GM18867 (cell line): ENCODE data around the gene LGI2.
"Not testable (repeated sequence)": the region's sequence is repeated elsewhere in the genome, so short reads cannot be mapped to it uniquely, and the experiment has no call there.

Experiments used
- ATAC-seq: cut with Tn5 transposase; IDR thresholded peaks from one replicate; pipeline ENCODE4 v1.9.1; 2021; ENCODE audit warnings: mild to moderate bottlenecking, moderate library complexity; ENCODE audit not compliant: unreplicated experiment

LGI2 gene

DNA sequence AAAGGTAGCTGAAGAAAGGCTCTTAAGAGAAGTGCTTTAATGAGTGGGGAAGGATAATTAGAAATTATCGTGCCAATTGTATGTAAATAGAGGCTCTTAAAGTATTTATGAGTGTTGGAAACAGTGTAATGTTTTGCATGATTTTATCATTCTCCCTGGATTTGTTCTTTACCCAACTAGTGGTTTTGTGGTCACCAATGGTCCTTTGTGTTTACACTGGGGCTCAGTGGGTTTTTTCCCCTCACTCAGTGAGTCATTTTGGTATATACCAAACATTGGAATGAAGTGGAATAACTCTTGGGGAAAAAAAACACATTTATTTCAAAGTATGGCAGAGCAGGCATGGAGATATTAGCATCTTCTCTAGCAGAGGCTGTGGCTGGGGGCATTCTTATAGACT lies 20.8 kb upstream of the LGI2 start:
- no peak for ATAC-seq

DNA sequence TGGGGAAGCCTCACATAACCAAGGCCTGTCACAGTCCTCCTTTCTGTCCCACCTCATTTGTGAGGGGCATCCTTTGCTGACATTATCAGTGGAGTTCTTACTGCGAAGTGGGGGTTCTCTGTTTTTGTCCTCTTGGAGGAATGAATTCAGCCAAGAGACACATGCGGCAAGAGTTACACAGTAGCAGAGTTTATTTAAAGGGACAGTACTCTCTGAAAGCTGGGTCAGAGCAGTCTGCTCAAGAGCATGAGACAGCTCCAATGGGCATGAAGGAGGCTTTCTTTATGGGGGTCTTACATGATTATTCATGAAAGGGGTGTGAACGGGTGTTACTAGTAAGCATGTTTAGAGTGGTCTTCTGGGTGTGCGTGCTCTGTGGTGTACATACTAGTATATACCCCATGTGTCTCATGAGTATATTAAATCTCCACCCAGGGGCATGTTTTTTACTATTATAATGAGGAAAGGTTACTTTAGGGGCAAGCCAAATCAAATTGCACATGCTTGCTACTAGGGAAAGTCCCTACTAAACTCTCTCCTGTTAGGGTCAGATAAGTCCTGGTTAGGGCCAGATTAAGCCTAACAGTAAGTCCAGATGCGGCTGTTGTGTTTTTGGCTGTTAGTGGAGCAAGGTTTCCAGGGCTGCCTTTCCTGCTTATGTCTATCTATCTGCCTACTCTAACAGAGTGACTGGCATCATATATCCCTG lies 19.8 kb upstream of the LGI2 start:
- no peak for ATAC-seq

DNA sequence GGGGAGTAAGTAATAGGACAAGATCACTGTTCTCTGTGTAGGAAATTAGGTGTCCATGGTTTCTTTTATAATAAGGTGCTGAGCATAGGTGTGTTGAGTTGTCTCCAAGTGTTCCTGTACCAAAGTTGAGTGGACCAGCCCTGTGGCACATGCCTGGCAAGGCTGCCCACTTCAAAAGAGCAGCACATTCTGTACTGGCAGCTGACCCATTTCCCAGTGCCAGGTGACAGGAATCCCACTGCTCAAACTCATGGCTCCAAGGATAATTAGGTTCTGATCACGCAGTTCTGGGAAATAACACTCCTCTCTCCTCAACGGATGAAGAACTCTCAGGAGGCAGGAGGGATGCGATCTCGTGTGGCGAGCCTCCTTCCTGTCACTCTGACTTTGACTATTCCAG lies 12.8 kb upstream of the LGI2 start:
- ATAC-seq = no peak

DNA sequence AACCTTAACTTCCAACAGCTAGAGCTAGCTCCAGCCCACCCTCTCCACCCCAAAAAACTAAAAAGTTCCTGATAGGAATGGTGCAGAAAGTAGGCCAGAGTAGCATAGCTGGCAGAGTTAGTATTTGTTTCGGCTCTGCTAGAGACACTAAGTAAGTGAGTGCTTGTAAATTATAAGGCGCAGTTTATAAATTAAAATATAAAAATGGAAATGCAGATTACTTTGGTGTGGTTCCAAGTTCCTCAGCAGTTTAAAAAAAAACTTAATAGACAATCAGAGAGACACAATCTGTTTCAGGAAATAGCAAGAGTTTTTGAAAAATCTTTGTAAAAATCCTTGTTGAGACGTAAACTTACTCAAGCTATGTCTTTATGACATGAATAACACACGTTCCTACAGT lies 2.8 kb upstream of the LGI2 start:
- ATAC-seq = no peak

DNA sequence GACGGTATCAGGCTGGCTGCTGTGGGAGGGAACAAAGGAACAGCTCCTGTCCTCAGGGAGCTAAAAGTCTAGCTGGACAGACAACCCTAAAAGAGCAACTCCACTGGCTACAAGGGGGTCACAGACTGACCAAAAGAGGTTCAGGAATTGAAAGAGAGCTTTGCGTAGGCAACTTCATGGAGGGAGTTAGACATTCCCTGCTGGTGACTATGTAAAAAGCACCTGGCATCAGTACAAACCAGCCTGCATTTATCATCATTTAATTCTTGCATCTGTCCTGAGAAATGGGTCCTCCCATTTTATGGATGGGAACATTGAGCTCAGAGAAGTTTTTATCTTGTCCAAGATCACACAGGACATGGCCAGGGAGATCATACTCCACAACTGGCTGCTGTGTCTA lies 1.4 kb upstream of the LGI2 start:
- no peak for ATAC-seq

DNA sequence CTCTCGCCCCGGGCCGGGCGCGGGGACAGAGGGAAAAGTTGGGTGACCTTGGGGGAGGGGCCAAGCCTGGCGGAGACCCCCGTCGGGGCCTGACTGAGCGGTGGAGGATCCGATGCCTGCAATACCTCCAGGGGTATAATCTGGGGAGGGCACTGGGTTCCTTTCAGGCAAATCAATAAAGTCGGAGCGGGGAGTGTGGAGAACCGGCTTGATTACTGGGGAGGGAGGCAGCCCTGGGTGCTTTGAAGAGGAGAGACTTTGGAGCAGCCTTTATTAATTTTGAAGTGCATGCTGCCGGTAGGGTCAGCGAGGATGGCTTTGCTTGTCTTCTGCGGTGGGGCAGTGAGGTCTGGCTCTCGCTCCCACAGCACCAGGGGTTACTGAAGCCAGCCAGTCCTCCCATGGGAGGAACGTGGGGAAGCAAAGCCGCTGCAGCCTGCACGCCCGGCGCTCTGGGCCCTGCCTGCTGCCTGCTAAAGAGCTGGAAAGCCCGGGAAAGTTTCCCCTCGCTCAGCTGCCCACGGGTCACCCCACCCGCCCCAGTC lies 403 bp upstream of the LGI2 start:
- no peak for ATAC-seq

DNA sequence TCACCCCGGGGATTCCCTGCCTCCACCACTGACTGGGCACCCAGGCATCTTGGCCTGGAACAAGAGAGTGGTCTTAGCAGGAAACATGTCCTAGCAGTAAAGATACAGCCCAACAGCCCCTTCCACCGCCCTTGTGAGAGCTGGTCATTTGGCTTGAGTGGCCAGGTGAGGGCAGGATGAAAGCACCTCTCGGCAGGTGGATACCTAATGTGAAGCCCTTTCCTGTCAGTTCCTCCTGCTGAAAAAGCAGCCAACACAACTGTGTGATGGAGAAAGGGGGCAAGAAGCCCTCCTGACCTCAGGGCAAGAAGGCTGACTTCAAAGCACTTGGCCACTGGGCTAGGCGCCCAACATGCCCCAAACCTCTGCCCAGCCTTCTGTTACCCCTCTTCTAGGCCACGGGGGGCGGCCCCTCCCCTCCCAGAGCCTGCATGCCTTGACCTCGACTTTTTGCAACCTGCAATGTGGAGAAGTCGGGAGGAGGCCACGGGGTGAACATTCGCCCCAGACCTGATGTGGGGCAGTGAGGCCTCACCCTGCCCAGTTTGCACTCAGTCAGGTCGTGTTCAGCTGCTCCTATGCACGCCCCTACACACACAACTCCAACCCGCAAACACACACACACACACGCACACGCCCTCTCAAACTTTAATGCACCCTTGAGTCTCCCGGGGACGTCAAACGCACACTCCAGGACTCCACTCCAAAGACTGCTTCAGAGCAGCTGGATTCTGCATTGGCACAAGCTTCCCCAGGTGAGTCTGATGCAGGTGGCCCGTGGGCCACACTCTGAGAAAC lies 1.1 kb downstream of the LGI2 start:
- ATAC-seq = no peak

DNA sequence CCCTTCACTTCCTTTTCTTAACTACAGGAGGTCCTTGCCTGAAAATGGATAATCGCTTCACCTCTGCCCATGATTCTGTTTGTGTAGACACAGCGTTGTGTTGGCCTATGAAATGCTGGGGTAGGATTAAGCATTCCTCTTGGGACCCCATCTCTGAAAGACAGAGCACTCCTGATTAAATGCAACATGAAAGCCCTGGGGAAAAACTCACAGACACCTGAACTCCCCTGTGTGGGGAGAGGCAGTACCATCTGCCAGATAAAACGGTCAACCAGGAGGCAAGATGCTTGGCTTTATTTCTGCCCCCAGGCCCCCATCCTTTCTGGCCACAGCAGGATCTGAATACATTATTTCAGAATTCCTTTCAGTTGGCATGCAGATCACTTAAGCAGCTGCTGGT lies 1.9 kb downstream of the LGI2 start:
- ATAC-seq = no peak

DNA sequence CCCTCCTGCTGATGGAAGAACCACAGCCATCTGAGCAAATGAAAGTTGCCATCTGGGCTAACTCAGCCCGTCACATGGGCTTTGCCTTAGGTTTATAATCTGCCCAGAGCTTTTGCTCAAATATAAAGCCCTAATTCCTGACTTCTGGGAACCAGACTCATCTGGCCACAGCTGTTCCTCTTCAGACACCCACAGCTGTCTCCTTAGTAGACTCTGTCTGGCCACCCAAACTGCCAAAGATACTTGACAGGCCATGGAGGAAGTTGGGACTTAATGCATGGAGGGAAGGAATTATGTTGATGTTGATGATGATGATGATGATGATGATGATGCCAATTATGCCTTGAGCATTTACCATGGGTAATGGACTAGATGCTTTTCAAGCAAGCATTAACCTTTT lies 8.0 kb downstream of the LGI2 start:
- no peak for ATAC-seq

DNA sequence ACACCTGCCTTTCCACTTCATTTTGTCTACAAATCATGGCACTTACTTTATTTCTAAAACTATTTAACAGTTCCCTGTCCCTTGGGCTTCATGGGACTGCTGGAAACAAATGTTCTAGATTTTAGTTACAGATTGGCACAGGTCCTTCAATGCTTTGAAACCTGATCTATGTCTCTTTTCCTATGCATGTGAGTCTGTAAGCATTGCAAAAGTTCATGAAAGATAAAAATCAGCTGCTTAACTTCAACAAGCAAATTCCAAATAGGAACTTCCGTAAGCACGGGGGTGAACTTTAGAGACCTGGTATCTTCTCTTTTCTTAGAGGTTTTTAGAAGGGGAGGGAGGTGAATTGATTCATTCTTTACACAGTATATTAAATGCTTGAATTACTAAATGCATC lies 9.5 kb downstream of the LGI2 start:
- ATAC-seq = no peak

DNA sequence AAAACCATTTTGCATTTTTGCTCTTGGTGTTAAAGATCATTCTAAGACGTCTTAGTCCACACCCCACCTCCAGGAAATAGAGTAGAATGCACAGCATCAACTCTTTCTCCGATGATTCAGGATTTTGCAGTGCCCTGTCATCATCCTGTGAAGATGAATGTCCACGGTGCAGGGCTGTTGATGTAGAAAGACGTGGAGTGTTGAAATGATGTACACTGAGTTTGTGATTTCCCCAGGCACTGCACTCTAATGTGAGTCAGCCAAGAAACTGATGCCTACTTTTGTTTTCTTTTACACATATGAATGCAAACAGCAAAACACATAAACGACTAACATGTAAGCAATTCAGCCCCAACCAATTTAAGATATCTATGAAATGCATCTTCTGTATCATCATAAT lies 10.5 kb downstream of the LGI2 start:
- no peak for ATAC-seq

DNA sequence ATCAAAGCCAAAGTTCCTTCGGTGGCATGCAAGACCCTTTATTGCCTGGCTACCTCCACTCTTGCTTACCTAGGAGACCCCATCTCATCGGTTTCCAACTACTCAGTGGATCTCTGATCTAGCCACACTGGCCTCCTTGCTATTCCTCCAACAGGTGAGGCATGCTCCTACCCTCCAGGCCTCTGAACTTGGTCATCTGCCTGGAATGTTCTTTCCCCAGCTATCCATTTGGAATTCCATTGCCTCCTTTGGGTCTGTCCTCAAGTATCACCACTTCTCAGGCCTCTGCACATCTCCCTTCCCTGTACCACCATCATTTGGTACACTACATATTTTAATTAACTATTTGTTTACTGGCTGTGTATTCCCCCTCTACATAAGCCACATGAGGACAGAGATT lies 11.2 kb downstream of the LGI2 start:
- no peak for ATAC-seq

DNA sequence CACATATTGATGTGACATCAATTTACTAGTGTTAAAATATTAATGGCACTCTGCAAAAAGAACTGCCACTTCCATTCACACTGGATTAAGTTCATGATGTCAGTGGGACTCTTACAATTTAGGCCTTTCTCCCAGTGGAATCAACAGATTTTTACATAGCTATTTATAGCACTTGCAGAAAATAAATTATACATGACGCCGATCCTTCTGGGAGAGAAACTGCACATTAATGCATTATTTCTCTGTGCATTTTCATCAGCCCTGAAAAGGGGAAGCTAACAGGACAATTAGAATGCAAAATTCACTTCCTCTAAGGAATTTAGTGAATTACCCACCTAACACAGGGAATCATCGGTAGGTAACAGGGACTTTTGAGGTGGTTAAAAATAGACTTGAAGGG lies 15.7 kb downstream of the LGI2 start:
- ATAC-seq = no peak

DNA sequence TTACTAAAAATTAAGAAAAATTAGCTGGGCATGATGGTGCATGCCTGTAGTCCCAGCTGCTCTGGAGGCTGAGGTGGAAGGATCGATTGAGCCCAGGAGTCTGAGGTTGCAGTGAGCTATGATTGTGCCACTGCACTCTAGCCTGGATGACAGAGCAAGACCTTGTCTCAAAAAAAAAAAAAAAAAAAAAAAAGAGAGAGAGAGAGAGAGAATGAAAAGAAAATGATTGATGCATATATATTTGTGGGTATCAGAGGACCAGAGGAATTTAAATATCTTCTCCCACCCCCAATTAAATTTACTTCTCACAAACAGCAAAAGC lies 16.1 kb downstream of the LGI2 start:
- not testable (repeated sequence) for ATAC-seq

DNA sequence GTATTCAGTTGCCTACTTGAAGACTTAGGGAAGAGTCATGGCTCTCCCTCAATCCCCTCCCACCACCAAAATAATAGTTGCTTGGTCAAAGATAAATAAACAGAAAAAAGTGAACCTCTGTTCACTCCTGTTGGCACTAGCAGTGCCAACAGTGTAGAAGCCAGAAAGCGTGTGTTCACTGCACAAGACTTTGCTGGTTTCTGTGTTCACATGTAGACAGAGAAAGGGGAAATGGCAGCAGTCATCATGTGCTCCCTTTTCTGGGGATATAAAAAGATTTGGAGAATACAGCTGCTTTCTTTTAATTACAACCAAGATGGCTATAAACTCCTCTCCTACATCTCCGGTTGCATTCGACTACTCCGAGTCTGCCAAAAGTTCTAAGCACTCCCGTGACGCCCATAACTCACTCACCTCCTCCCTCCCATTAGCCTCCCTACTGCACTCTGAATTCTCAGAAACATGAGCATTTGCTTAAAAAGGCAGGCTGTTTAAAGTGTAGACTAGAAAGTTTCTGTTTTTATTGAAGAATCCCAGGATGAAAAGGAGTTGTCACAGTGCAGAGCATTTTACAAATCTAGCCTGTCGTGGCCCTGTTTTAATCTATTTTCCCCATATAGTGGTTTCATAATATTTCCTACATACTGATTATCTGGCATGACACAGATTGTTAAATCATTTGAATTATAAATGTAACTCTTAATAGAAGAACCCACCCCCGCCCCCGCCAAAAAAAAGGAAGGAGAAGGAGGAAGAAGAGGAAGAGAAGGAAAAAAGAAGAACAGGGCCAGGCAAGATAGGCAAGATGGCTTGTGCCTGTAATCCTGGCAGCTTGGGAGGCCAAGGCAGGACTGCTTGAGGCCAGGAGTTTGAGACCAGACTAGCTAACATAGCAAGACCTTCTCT lies 16.7 kb downstream of the LGI2 start:
- ATAC-seq = no peak

DNA sequence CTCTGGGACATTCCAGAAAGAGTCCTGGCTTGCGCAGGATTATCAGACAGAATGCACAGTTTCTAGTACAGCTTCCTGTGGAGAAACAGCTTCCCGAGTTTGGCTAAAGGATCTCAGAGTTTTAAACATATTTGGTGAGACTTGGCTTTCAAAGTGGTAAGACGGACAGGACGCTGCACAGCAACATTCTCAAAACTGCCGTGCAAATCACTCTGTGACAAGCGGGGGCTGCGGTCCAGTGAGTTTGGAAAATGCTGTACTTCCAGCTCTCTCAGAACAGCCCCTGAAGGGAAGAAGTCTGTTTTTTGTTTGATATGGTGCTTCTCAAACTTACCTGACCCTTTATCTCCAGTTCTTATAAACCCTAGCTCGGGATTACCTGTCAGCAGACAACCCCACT lies 18.1 kb downstream of the LGI2 start:
- no peak for ATAC-seq

DNA sequence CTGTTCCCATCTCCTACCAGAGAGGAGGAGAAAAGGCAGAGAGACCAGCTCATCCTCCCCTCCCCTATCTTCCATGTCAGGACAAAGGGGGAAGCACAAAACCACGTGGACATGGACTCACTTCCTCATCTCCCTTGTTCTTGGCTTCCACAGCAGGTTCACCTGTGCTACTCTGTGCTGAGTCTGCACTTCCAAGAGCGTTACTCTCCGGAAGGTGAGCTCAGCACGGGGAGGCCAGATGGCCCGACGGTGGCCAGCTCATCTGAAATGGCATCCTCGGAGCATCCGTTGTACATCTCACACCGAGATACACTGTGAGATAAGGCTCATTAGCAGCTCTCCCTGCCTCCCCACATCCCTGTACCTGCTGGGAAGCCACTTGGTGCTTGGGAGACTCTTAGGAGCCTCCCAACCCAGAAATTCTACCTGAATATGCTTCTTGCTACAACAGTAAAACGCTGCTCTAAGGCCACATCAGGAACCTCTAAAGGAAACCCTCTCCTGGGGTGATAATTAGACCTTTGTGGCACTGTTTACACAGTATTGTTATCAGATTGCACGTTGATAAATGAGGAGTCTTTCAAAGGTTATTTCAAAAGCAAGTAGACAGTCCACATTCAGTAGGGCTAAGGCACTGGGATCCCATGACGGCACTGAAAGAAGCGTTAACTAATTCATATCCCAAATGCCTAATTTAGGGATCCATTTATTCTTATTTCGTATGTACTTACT lies 19.4 kb downstream of the LGI2 start:
- no peak for ATAC-seq

DNA sequence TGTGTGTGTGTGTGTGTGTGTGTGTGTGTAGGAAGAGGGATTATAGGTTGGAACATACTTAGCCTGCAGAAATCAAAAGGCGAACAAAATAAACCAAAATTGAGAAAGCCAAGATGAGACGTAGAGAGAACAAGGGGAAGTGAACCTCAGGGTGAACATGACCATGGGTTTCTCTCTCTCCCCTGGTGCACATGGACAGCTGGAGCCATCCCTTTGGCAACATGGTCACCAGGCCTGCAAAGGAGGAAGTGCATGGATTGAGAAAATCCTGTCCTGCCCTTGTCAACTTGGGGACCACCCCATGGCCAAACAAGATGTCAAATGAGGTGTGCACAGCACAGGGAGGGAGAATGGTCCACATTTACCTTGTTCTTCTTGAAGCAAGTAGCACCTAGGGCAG lies 23.1 kb downstream of the LGI2 start:
- no peak for ATAC-seq

DNA sequence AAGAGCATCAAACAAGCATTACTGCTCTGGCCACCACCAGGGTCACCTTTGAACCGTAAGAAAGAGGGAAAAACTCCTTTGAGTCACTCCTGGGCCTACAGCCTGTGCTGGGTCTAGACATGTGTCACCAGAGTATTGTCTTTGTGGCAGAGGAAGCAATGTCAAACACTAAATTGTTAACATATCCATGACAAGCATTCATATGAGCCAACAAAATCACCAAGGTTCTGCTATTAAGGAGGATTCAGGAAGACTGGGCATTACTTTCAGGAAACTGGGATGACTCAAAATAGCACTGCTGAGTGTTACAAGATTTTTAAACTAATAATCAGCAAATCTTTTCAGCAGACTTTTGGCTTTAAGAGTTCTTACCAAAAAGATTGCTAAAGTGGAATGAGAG lies 28.1 kb downstream of the LGI2 start:
- ATAC-seq = no peak

DNA sequence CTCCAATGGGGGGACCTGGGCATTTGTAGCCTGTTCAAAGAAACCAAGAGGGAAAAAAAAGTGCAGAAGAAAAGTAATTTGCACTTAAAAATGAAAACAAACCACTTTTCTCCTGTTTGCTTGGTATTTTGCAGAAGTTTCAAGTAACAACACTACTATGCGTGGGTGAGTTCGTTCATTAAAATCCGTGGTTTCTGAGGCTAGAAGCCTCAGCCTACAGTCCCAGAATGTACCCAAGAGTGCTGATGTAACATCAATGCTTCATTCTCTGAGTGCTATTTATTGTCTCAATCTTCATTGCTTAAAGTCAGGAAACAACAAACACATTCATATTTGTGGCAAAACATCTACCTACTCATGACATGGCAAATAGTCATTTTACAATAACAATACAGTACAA lies 29.2 kb downstream of the LGI2 start:
- ATAC-seq = peak; percentile 67

DNA sequence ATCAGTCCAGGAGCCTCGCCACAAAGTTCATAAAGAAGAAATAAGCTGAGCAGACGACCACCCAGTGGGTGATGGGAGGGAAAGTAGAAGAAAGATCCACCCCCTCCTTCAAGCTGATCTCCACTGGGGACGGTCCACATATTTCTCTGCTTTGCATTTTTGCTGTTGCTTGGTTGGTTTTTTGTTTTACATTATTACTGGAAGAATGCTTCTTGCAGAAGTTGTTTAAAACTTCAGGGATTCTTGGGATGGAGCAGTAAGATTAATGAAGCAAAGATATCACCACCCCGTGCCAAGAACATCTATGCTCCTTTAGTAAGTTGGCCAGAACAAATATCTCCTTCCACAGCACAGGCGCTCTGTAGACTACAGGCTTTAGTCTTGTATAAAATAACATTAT lies 30.1 kb downstream of the LGI2 start:
- ATAC-seq = no peak
